A673 (cell line): ENCODE measurements around the gene FAHD2A. TPM values are rescaled to one million over a fixed set of nuclear protein-coding genes. Genes with fewer than 3 reads are reported as not detected.

Experiments used
- Bru-seq: library from RNA; stranded (reverse); fragments of 400-500 nt; gene quantifications from one replicate; lab custom pipeline; 2021; lab: Mats Ljungman, UMichigan
- BruChase-seq, 2 experiments: library from RNA; stranded (reverse); fragments of 400-500 nt; gene quantifications; one replicate each; lab custom pipeline; 2021; lab: Mats Ljungman, UMichigan
- BruUV-seq: library from RNA; stranded (reverse); fragments of 400-500 nt; replicated peaks from 2 replicates; lab custom pipeline; 2021; lab: Mats Ljungman, UMichigan
- CTCF ChIA-PET: fragments of 300-600 bp; sonication (Branson Sonifier 250); formaldehyde crosslinking; loops from one replicate; lab custom pipeline; 2022; ENCODE audit warnings: antibody characterized with exemption; lab: Charles Lee
- POLR2A ChIA-PET: fragments of 300-600 bp; sonication (Branson Sonifier 250); formaldehyde crosslinking; loops from one replicate; lab custom pipeline; 2022; ENCODE audit warnings: antibody characterized with exemption; ENCODE audit not compliant: low non-redundant PET; lab: Charles Lee
- DNase-seq: peaks from one replicate; pipeline ENCODE4 v3.0.0-alpha.2; 2015; ENCODE audit warnings: low spot score
- H3K27ac ChIP-seq: fragments of 200-600 bp; sonication (generic); 2 replicates; pipeline ENCODE4 v1.5.1; 2016; ENCODE audit warnings: mixed run types, low read depth, mild to moderate bottlenecking, mixed read lengths, antibody characterized with exemption, low read length; ENCODE audit not compliant: poor library complexity, severe bottlenecking
- H3K27me3 ChIP-seq: fragments of 200-600 bp; sonication (generic); replicated peaks from 2 replicates; pipeline ENCODE4 v1.6.1; 2017; ENCODE audit warnings: mixed run types, low read depth, mild to moderate bottlenecking, mixed read lengths, antibody characterized with exemption, low read length; ENCODE audit not compliant: insufficient read depth, poor library complexity
- H3K36me3 ChIP-seq: fragments of 200-600 bp; sonication (generic); 2 replicates; pipeline ENCODE4 v1.6.1; 2016; ENCODE audit warnings: mixed run types, mild to moderate bottlenecking, mixed read lengths, antibody characterized with exemption, low read length; ENCODE audit not compliant: insufficient read depth, poor library complexity, severe bottlenecking
- H3K4me1 ChIP-seq: fragments of 200-600 bp; sonication (generic); 2 replicates; pipeline ENCODE4 v1.6.1; 2017; ENCODE audit warnings: mixed run types, mild to moderate bottlenecking, mixed read lengths, antibody characterized with exemption, low read length; ENCODE audit not compliant: insufficient read depth, poor library complexity, severe bottlenecking
- H3K4me3 ChIP-seq: fragments of 200-600 bp; sonication (generic); 2 replicates; pipeline ENCODE4 v1.5.1; 2016; ENCODE audit warnings: low read depth, mixed run types, mild to moderate bottlenecking, mixed read lengths, low read length; ENCODE audit not compliant: poor library complexity, severe bottlenecking
- H3K9me3 ChIP-seq: fragments of 200-600 bp; sonication (generic); 2 replicates; pipeline ENCODE4 v1.6.1; 2016; ENCODE audit warnings: mixed run types, low read depth, mild to moderate bottlenecking, mixed read lengths, antibody characterized with exemption, low read length; ENCODE audit not compliant: poor library complexity, severe bottlenecking
- EZH2 ChIP-seq: fragments of 200-600 bp; sonication (generic); IDR thresholded peaks from 2 replicates; pipeline ENCODE4 v1.6.1; 2017; ENCODE audit warnings: borderline replicate concordance, low read depth, mild to moderate bottlenecking, mixed read lengths, antibody characterized with exemption, low read length; ENCODE audit not compliant: poor library complexity, severe bottlenecking
- intact Hi-C: fragments of 100-400 bp; cut with micrococcal nuclease; formaldehyde crosslinking; loops from one replicate; pipeline ENCODE4 v1.10.0; 2022; ENCODE audit not compliant: unreplicated experiment
- long read RNA-seq: library from polyadenylated mRNA; stranded (forward); transcript quantifications from one replicate; pipeline ENCODE4 v2.0.0, GENCODE V29; 2022
- total RNA-seq: library from RNA; stranded (reverse); gene quantifications from 2 replicates; pipeline ENCODE4 v1.2.3, GENCODE V29; 2021
- TF ChIP-seq, protein P1 (sequence below): fragments of 300-800, 200-600 bp; sonication (generic); conservative IDR thresholded peaks from 2 replicates; pipeline ENCODE4 v1.5.1; 2017; ENCODE audit warnings: low read depth, mild to moderate bottlenecking, antibody characterized with exemption, low read length, moderate library complexity, mixed read lengths

Gene FAHD2A
- total RNA-seq (28.9 and 34.4 TPM in 2 replicates), Bru-seq, nascent RNA (percentile 78 among the genes with signal in this experiment), BruChase-seq, experiment 1, labeled RNA remaining after a 2-hour chase (percentile 81 among the genes with signal in this experiment), BruChase-seq, experiment 2, labeled RNA remaining after a 6-hour chase (percentile 66 among the genes with signal in this experiment)
- long read RNA-seq, full-length matches to known transcripts = 24 of 56 reads
- long read RNA-seq, partial matches to known transcripts = 7 of 56 reads
- long read RNA-seq, other reads (novel, unspliced or antisense) = 25 of 56 reads

DNA sequence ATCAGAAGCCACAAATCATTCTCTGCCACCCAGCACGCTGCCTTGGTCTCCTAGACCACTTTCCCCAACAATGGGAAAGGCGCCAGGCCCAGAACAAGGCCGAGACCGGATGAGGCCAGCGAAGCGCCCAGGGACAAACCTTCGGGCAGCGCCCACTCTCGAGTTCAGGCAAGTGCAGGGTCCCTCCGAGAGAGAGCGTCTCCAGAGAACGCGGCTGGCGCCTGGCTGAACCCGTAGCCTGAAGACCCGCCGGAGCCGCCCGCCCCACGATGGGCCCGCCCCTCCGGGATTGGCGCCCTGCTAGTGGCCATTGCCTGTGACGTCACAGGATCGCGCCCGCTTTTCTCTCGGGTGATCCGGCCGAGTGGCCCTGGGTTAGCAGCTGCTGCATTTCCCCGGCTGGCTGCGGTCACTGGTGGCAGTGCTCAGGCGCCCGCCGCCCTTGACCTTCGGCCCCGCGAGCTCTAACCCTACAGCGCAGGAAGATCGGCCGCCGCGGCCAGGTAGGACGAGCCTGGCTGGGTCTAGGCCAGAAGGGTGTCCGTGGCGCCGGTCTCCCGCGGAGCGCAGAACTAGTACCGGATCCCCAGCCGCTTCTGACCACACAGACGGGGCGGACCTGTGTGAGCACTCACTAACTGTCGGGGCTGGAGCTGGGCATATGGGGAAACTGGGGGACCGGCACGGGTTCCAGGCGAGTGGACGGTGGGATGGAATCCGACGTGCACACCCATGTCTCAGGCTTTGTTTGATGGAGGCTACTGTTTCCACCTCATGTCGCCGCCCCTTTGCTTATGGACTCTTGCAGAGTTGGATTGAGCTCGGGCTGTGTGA, at the start of gene FAHD2A:
FAHD2A (plus strand) TSS at position 339 of the 834 bp plus-strand sequence. CDS start 2,851 bp downstream, outside the sequence.
- H3K36me3 ChIP-seq = no peaks in the 10 kb centered on the region
- peak within 1 kb of the TSS; percentile 90 for H3K27ac ChIP-seq
- H3K4me1 ChIP-seq = no peaks in the 10 kb centered on the region
- H3K27me3 ChIP-seq = no peaks in the 10 kb centered on the region
- H3K9me3 ChIP-seq = no peaks in the 10 kb centered on the region
- peak within 1 kb of the TSS; percentile 99 for H3K4me3 ChIP-seq
- intact Hi-C loops = loop anchor here (5.0 kb wide), 1 partner anchor 325 kb away; no protein-coding TSS in a partner anchor
- ChIA-PET CTCF (no interaction called here), POLR2A (no interaction called here)
- DNase-seq = peak; percentile 92
- TF ChIP-seq, protein P1, sequence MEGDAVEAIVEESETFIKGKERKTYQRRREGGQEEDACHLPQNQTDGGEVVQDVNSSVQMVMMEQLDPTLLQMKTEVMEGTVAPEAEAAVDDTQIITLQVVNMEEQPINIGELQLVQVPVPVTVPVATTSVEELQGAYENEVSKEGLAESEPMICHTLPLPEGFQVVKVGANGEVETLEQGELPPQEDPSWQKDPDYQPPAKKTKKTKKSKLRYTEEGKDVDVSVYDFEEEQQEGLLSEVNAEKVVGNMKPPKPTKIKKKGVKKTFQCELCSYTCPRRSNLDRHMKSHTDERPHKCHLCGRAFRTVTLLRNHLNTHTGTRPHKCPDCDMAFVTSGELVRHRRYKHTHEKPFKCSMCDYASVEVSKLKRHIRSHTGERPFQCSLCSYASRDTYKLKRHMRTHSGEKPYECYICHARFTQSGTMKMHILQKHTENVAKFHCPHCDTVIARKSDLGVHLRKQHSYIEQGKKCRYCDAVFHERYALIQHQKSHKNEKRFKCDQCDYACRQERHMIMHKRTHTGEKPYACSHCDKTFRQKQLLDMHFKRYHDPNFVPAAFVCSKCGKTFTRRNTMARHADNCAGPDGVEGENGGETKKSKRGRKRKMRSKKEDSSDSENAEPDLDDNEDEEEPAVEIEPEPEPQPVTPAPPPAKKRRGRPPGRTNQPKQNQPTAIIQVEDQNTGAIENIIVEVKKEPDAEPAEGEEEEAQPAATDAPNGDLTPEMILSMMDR = no peak
- TF ChIP-seq EZH2 = no peak
- no TSS peak for BruUV-seq

GRCh38 chr2:95353055-95353575, 49.4 kb upstream of the FAHD2A start:
- DNase-seq = no peak
- POLR2A ChIA-PET = no interaction called here

More at GRCh38 chr2:95353055-95353575, 49.4 kb upstream of the FAHD2A start:
- intact Hi-C loops = no loop called here
- H3K27me3 ChIP-seq = peaks cover 7% of the 10 kb centered on the region
- no peaks in the 10 kb centered on the region for H3K9me3 ChIP-seq
- no peaks in the 10 kb centered on the region for H3K36me3 ChIP-seq
- BruUV-seq = no TSS peak
- TF ChIP-seq, protein P1 = no peak
- TF ChIP-seq EZH2 = no peak
- no peak overlapping the region for H3K27ac ChIP-seq
- CTCF ChIA-PET = no interaction called here
- no peaks in the 10 kb centered on the region for H3K4me1 ChIP-seq
- H3K4me3 ChIP-seq = no peak overlapping the region
